GM21717 (cell line): ENCODE data around the gene CHN2.

ENCODE experiments used
- ATAC-seq: cut with Tn5 transposase; IDR thresholded peaks from one replicate; pipeline ENCODE4 v1.9.1; 2021; ENCODE audit warnings: mild to moderate bottlenecking, moderate library complexity; ENCODE audit not compliant: unreplicated experiment

CHN2 gene

DNA sequence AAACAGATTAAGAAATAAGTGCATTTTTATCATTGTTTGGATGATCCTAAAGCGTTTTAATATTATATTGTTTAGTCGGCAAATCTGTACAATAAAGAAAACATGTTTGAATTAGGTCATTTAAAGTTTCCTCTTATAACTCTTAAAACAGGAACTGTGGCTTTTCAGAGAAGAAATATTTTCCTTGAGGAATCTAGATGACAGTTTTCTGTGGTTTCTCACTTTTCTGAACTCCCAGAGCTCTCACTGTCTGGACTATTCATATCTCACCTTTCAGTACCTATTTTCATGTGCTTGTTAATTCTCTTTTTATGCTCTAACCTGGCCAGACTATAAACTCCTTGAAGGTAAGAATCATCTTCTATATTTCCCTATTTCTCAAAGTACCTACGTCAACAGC is 135.1 kb downstream of the CHN2 start:
- ATAC-seq, result no peak

DNA sequence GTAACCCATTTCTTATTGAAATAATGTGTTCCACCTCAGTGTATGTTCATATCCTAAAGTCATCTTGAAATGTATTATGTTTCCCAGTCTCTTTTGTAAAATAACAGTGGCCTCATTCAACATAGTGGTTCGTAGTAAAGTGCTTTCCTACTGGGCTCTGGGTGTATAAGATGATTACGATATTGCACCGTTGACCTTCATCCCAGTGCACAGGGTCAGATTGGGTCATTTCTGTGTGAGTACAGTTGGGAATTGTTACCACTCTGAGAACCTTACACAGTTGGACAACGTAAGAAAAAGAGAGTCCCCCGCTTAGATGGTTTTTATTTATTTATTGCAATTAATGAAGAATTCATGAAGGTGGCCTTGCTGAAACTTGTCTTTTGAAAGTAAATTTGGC is 135.6 kb downstream of the CHN2 start:
- ATAC-seq, result no peak

- ATAC-seq, result no peak
Observed at GRCh38 chr7:29331163-29331562, 136.6 kb downstream of the CHN2 start.

- no peak for ATAC-seq
Observed at GRCh38 chr7:29332042-29332811, 137.7 kb downstream of the CHN2 start.

GRCh38 chr7:29332875-29333855 is 138.6 kb downstream of the CHN2 start:
- no peak for ATAC-seq

- no peak for ATAC-seq
Observed at GRCh38 chr7:29335188-29336083, 140.9 kb downstream of the CHN2 start.

DNA sequence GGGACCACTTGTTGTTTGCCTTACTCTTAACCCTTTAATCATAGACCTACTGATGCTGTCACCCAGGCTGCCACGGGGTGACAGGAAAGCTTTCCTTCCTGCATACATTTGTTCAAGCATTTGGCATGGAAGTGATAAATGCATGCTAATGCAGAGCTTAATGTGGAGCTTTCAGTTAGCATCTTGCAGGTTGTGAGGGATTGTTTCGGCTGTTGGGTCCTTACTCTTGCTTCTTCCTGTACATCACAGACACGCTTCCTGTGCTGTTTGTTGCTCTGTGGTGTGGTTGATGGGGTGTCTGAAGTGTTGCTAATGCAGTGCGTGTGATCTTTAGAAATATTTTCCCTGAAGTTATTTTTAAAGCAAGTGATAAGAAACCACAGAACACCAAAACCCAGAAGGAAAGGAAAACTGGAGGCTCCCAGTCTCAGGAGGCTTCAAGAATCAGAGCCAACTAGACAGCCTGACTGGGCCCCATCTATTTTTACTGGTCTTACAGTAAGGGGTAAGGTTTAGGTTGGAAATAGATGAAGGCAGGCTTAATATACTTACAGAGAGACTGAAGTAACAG is 143.1 kb downstream of the CHN2 start:
- ATAC-seq, result no peak

DNA sequence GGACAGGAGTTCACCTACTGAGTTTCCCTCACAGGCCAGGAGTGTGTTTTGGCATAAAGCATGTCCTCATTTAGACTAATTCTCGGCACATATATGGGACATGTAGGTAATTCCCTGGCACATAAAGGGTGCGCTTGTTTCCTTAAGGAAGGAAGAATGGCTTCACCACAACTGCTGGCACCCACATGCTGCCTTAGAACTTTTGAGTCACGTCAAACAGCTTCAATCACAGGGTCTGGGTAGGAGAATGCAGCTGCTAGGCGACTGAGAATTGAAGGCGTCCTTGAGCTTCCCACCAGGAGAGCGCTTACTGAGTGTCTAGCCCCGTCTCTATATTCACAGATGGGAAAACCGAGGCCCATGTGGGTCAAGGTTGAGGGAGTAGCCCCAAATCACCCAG is 146.1 kb downstream of the CHN2 start:
- no peak for ATAC-seq

GRCh38 chr7:29341156-29341555 is 146.6 kb downstream of the CHN2 start:
- ATAC-seq, result no peak

- no peak for ATAC-seq
Observed at GRCh38 chr7:29342761-29343160, 148.2 kb downstream of the CHN2 start.

DNA sequence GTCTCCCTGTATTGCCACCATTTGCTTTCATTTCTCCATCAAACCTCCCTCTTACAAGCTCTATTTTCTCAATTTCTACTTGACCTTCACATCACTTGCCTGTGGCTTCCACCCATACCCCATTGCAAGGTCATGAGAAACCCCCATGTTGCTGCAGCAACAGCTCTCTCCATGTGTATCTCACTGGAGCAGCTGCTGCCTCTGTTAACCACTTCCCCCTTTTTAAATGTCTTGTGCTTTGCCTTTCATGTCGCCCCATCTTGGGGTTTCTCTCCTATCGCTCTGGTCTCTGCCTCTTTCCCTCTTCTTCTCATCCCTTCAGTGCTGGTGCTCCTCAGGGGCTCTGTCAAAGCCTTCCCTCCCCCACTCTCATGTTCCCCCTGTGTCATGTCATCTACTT is 148.8 kb downstream of the CHN2 start:
- no peak for ATAC-seq

DNA sequence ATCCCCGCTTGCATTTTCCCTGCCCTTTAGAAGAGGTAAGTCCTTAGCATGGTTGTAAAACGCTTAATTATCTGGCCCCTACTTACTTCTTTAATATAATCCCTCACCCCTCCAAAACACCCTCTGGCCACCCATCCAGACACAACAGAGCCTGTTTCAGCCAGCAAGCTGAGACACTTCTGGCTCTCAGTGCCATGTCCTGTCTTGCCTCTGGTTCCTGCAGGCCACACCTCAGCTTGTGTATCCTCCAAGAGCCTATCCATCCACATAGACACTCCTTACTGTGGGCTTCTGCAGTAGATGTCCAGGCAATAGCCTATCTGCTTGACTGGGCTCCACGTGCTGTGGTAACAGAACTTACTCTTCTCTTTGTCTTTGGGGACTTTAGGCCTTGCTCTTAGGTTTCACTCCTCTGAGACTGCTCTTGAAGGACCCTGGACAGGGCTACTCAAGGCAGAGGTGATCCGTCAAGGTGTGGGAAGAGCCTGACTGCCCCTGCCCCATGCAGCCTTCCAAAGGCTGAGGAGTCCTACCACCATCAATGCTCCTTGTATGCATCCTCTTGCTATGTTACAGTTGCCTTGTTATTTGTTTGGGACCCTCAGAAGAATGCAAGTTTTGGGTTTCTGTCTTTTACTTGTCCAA is 149.9 kb downstream of the CHN2 start:
- no peak for ATAC-seq

DNA sequence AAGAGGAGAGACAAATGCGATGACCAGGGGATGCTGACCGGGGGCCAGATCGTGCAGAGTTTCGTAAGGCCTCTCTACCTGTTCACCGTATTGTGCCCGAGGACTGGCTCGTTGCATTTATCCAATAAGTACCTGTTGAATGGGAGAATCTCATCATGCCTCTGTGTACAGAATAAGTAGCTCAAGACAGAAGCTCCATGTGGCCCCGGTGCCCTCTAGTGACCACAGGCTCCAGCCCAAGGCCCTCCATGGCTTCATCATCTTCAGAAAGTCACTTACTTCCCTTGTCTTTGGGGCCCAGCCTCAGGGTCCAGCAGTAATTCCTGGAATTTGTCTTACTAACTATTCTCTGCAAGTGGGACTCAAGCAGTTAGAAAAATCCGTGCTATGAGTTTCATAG is 151.0 kb downstream of the CHN2 start:
- no peak for ATAC-seq

GRCh38 chr7:29346231-29346978 is 151.8 kb downstream of the CHN2 start:
- no peak for ATAC-seq

GRCh38 chr7:29349362-29349761 is 154.8 kb downstream of the CHN2 start:
- ATAC-seq, result no peak

DNA sequence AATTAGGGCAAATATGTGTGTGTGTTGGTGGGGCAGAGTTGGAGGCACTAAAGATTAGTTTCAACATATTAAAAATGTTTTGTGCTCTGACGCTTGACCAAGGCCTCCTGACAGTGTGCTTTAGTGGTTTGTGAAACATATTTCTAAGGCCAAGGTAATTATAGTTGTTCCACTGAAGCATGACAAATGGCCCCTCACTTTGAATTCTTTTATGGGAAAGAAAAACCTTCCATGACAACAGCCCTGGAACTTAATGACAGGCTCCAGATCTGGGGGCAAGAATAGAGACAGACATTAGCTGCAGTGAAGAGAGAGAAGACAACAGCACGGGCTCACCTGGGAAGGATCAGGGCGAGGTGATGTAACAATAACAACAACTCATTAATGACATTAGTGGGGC is 155.8 kb downstream of the CHN2 start:
- no peak for ATAC-seq

GRCh38 chr7:29352041-29352440 is 157.5 kb downstream of the CHN2 start:
- ATAC-seq, result no peak

GRCh38 chr7:29353810-29354209 is 159.2 kb downstream of the CHN2 start:
- ATAC-seq, result no peak

- no peak for ATAC-seq
Observed at GRCh38 chr7:29354340-29354739, 159.8 kb downstream of the CHN2 start.
